GM23248 (cell line): Measurements from ENCODE around the gene CAMTA1. TPM values are rescaled to one million over a fixed set of nuclear protein-coding genes. Genes with fewer than 3 reads are reported as not detected.

ENCODE experiments used
- DNase-seq: peaks from one replicate; pipeline ENCODE4 v3.0.0-alpha.2; 2015
- H2AFZ ChIP-seq: fragments of 200-600 bp; sonication (generic); 2 replicates; pipeline ENCODE4 v1.6.1; 2016; ENCODE audit warnings: antibody characterized with exemption
- H3F3A ChIP-seq: fragments of 200-600 bp; sonication (generic); 2 replicates; pipeline ENCODE4 v1.6.1; 2016; ENCODE audit warnings: mild to moderate bottlenecking, antibody characterized with exemption, mixed run types; ENCODE audit not compliant: insufficient read depth
- H3K27ac ChIP-seq: fragments of 200-600 bp; sonication (generic); 2 replicates; pipeline ENCODE4 v1.5.1; 2016; ENCODE audit warnings: mild to moderate bottlenecking
- H3K27me3 ChIP-seq: fragments of 200-600 bp; sonication (generic); replicated peaks from 2 replicates; pipeline ENCODE4 v1.6.1; 2016; ENCODE audit warnings: mild to moderate bottlenecking; ENCODE audit not compliant: insufficient read depth
- H3K36me3 ChIP-seq: fragments of 200-600 bp; sonication (generic); 2 replicates; pipeline ENCODE4 v1.6.1; 2016; ENCODE audit warnings: low read depth, mild to moderate bottlenecking
- H3K4me1 ChIP-seq: fragments of 200-600 bp; sonication (generic); 2 replicates; pipeline ENCODE4 v1.6.1; 2016; ENCODE audit warnings: mild to moderate bottlenecking; ENCODE audit not compliant: insufficient read depth
- H3K4me2 ChIP-seq: fragments of 200-600 bp; sonication (generic); one replicate; pipeline ENCODE4 v1.6.1; 2016; ENCODE audit warnings: mild to moderate bottlenecking; ENCODE audit not compliant: unreplicated experiment
- H3K4me3 ChIP-seq: fragments of 200-600 bp; sonication (generic); 2 replicates; pipeline ENCODE4 v1.5.1; 2016; ENCODE audit warnings: mild to moderate bottlenecking
- H3K79me2 ChIP-seq: fragments of 200-600 bp; sonication (generic); 2 replicates; pipeline ENCODE4 v1.6.1; 2016; ENCODE audit warnings: mild to moderate bottlenecking; ENCODE audit not compliant: insufficient read depth
- H3K9ac ChIP-seq: fragments of 200-600 bp; sonication (generic); 2 replicates; pipeline ENCODE4 v1.6.1; 2016; ENCODE audit warnings: mild to moderate bottlenecking
- H3K9me2 ChIP-seq: fragments of 200-600 bp; sonication (generic); 2 replicates; pipeline ENCODE4 v1.6.1; 2016; ENCODE audit warnings: mixed run types, mild to moderate bottlenecking, moderate library complexity; ENCODE audit not compliant: insufficient read depth
- H3K9me3 ChIP-seq: fragments of 200-600 bp; sonication (generic); one replicate; pipeline ENCODE4 v1.6.1; 2017; ENCODE audit warnings: low read depth
- H4K20me1 ChIP-seq: fragments of 200-600 bp; sonication (generic); 2 replicates; pipeline ENCODE4 v1.6.0; 2016; ENCODE audit not compliant: insufficient read depth
- EZH2 ChIP-seq: fragments of 200-600 bp; sonication (generic); IDR thresholded peaks from 2 replicates; pipeline ENCODE4 v1.6.1; 2018; ENCODE audit warnings: antibody characterized with exemption, mild to moderate bottlenecking; ENCODE audit not compliant: insufficient read depth, poor library complexity, severe bottlenecking
- EZH2phosphoT487 ChIP-seq: fragments of 200-600 bp; sonication (generic); IDR thresholded peaks from 2 replicates; pipeline ENCODE4 v1.6.1; 2018; ENCODE audit warnings: antibody characterized with exemption, moderate library complexity, mild to moderate bottlenecking, low read depth; ENCODE audit not compliant: insufficient read depth
- WGBS, 2 experiments: methylation state at CpG; one replicate each; pipeline ENCODE4 v1.1.6; 2015 to 2017; ENCODE audit warnings: low lambda C conversion rate in 2 of 2, low coverage in 1 of 2; ENCODE audit errors: missing lambda C conversion rate in 2 of 2; 5-methylcytosine and 5-hydroxymethylcytosine counted together
- in situ Hi-C: fragments of 300-500 bp; cut with MboI; formaldehyde crosslinking; loops from 2 replicates; pipeline ENCODE4 v1.15.0; 2020
- polyA plus RNA-seq: library from polyadenylated mRNA; unstranded; fragments of >200 nt; fragmentation: Nextera tagmentation; extraction: Ambion mirVana; gene quantifications from 2 replicates; pipeline ENCODE4 v1.2.1, GENCODE V29; 2016
- total RNA-seq: library from RNA; depleted of rRNA; stranded (reverse); fragments of >200 nt; shearing (Covaris generic); gene quantifications from 2 replicates; pipeline ENCODE4 v1.2.3, GENCODE V29; 2014

Gene CAMTA1
- total and polyA plus RNA-seq, 2 experiments from 2014 or later, result 50.1 to 165 TPM

DNA sequence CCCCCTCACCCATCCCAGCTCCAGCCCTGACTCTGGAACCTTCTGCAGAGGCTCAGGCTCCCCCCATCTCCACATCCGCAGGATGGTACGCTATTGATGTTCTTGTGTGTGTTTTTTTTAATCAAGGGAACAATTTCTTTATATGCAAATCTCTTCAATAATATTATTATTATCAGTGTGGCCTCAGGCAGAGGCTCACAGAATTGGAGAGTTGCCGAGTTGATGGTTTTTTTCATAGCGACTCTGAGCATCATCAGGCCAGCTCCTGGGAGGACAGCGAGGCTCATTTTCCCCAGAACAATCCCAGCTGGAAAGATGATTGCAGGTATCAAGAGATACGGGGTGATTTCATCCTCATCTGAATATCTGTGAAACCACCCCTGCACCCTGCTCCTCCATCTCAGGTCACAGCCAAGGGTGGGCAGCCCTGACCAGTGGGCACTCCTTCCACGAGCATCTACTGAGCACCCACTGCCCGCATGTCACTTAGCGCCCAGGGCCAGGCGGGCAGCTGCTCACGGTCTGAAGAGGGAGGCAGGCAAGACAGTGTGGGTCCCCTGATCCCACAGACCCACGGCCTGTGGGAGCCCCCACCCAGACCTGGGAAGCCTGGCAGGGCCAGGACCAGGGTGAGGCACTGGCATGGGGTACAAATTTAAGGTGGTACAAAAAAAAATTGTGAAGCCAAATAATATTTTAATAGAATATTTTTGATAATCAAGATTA, 740.2 kb downstream of the CAMTA1 start:
- TF ChIP-seq EZH2 (no peak), EZH2phosphoT487 (no peak)
- no peak overlapping the region for H3K4me2 ChIP-seq
- no peak overlapping the region for H2AFZ ChIP-seq
- H3K9me3 ChIP-seq, result no peaks in the 10 kb centered on the region
- 79 to 85% methylated on average over 12 of the region's 12 CpGs for WGBS, 2 experiments
- H3K36me3 ChIP-seq, result no peaks in the 10 kb centered on the region
- in situ Hi-C loops, result no loop called here
- H4K20me1 ChIP-seq, result no peaks in the 10 kb centered on the region
- H3K9ac ChIP-seq, result no peak overlapping the region
- no peak overlapping the region for H3K27ac ChIP-seq
- DNase-seq, result no peak
- H3K4me3 ChIP-seq, result no peak overlapping the region
- H3K4me1 ChIP-seq, result peaks cover 20% of the 10 kb centered on the region
- no peaks in the 10 kb centered on the region for H3K79me2 ChIP-seq
- no peaks in the 10 kb centered on the region for H3K27me3 ChIP-seq
- no peaks in the 10 kb centered on the region for H3K9me2 ChIP-seq
- H3F3A ChIP-seq, result peaks cover 13% of the 10 kb centered on the region

DNA sequence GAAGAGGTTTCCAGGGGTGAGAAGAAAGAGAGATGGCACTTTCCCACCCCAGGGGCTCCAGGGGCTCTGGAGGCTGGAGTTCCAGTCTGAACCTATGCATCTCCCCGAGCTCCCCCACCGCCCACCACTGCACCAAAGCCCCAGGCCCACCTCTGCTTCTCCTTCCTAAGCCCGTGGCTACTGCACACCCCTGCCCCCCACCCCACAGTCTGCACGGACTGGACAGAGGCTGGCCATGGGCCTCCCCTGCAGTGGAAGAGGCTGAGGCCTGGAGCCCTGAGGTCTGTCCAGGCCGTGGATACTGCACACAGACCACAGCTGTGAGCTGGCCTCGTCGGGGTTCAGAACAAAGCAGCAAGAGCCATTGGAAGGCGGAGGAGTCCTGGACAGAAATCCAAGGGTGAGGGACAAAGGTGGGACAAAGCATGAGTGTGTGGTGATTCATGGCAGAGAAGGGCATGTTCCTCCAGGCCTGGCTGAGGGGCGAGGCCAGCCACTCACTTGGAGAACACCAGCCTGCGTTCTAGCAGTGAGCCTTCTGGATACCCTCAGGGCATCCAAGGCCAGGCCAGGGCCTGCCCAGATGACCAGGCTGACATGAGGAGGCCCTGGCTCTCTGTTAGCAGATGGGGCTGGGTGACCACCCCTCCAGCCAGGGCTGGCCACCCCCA, 741.1 kb downstream of the CAMTA1 start:
- peak; percentile 60 for DNase-seq
- Histone ChIP-seq H3K4me3 (no peak overlapping the region), H4K20me1 (no peaks in the 10 kb centered on the region), H3K79me2 (no peaks in the 10 kb centered on the region), H3K9me3 (no peaks in the 10 kb centered on the region), H3K9me2 (no peaks in the 10 kb centered on the region), H3K4me2 (no peak overlapping the region), H3F3A (peaks cover 13% of the 10 kb centered on the region), H3K27ac (peak overlapping the region; percentile 70), H3K4me1 (peaks cover 20% of the 10 kb centered on the region), H3K36me3 (no peaks in the 10 kb centered on the region), H2AFZ (peak overlapping the region; percentile 39; the same call in 1 of the 2 replicates), H3K27me3 (no peaks in the 10 kb centered on the region), H3K9ac (no peak overlapping the region)
- in situ Hi-C loops, result no loop called here
- WGBS, 2 experiments, result 70 to 77% methylated on average over 8 to 10 of the region's 10 CpGs
- no peak for TF ChIP-seq EZH2phosphoT487
- no peak for TF ChIP-seq EZH2

DNA sequence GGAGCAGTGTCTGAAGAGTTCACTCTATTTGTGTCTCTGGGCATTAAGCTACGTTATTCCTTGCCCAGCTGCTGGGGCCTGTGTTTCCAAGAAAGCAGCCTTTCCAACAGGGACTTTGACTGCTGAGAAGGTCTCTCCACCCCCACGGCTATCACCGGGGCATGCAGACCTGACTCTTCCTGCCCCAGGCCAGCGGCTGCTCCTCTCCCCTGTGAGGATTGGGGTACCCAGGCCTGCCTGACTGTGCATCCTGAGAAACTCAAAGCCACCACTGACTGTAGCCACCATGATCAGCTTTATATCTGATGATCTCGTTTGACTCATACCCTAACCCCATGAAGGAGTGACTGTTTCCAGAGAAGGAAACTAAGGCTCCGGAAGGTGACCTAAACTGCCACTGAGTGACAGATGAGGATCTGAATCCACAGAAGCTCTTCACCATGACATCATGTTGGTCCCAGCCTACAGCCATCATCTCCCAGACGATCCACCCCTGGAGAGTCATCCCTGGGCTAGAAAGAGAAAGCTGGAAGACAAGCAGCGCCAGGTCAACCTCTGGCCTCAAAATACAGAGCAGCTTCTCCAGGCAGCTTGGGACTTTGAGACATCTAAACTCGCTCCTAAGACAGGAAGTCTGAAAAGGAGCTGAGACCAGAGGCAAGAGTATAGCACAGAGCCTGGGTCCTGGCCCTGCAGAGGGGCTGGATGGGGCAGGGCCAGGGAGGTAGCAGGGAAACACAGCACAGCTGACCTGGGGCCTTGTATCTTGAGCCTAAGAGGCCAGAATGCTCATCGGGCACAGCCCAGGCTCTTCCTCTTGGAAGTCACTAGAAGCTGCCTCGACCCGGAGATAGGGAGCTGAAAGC, 741.8 kb downstream of the CAMTA1 start:
- peak; percentile 85 for DNase-seq
- no peaks in the 10 kb centered on the region for H3K79me2 ChIP-seq
- H3K4me3 ChIP-seq, result no peak overlapping the region
- peak overlapping the region; percentile 39 for H2AFZ ChIP-seq
- WGBS, 2 experiments, result 58 to 62% methylated on average over 11 to 12 of the region's 12 CpGs
- peak overlapping the region; percentile 38 for H3K4me2 ChIP-seq
- in situ Hi-C loops, result no loop called here
- H3K27ac ChIP-seq, result peak overlapping the region; percentile 70
- TF ChIP-seq EZH2, result no peak
- no peak for TF ChIP-seq EZH2phosphoT487
- H3K9me2 ChIP-seq, result no peaks in the 10 kb centered on the region
- no peak overlapping the region for H3K9ac ChIP-seq
- H4K20me1 ChIP-seq, result no peaks in the 10 kb centered on the region
- peaks cover 13% of the 10 kb centered on the region for H3F3A ChIP-seq
- H3K36me3 ChIP-seq, result no peaks in the 10 kb centered on the region
- H3K9me3 ChIP-seq, result no peaks in the 10 kb centered on the region
- no peaks in the 10 kb centered on the region for H3K27me3 ChIP-seq
- H3K4me1 ChIP-seq, result peaks cover 20% of the 10 kb centered on the region

DNA sequence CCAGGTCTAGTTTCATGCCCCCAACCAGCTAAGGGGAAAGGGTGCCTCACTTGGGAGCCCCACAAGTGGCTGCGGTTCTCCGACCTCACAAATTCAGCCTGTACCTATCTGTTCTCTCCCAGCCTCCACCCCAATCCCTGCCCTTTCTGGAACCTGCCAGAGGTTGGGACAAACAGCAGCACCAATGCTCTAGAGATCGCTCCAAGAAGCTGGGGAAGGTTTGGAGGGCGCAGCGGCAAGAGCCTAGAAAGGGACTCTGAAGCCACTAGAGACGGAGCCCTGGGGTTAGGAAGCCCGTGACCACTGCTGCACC, 742.4 kb downstream of the CAMTA1 start:
- WGBS, 2 experiments, result 94 to 98% methylated on average over 7 of the region's 7 CpGs
- Histone ChIP-seq H3K4me1 (peaks cover 20% of the 10 kb centered on the region), H3K79me2 (no peaks in the 10 kb centered on the region), H3K27ac (peak overlapping the region; percentile 70), H3K9me2 (no peaks in the 10 kb centered on the region), H3K36me3 (no peaks in the 10 kb centered on the region), H3K27me3 (no peaks in the 10 kb centered on the region), H4K20me1 (no peaks in the 10 kb centered on the region), H3K9ac (no peak overlapping the region), H3K9me3 (no peaks in the 10 kb centered on the region), H3K4me3 (no peak overlapping the region), H3F3A (peaks cover 13% of the 10 kb centered on the region), H2AFZ (peak overlapping the region; percentile 39; the same call in 1 of the 2 replicates), H3K4me2 (no peak overlapping the region)
- in situ Hi-C loops, result no loop called here
- TF ChIP-seq EZH2 (no peak), EZH2phosphoT487 (no peak)
- DNase-seq, result no peak
